HEK293 (cell line): Measurements from ENCODE around the gene TRIAP1.

ENCODE experiments used
- CTCF ChIA-PET: fragments of 350-600 bp; formaldehyde crosslinking; extraction: SDS; loops from one replicate; lab custom pipeline; 2021; ENCODE audit warnings: antibody characterized with exemption; lab: Yijun Ruan, JAX
- POLR2A ChIA-PET: fragments of 300-600 bp; formaldehyde crosslinking; extraction: SDS; loops from one replicate; lab custom pipeline; 2020; ENCODE audit warnings: antibody characterized with exemption, inconsistent platforms; lab: Yijun Ruan, JAX
- H3K27ac ChIP-seq: fragments of 200-500 bp; sonication (Bioruptor generic); 2 replicates; pipeline ENCODE4 v1.5.1; 2014; ENCODE audit warnings: low read depth, low read length, control low read depth, inconsistent platforms; ENCODE audit errors: extremely low read depth
- H3K36me3 ChIP-seq, 2 experiments: fragments of 200-500 bp in 1 of 2; sonication (Bioruptor generic) in 1 of 2; 1 replicate in 1 of 2; 2 replicates in 1 of 2; pipeline ENCODE4 v1.5.1; 2014 to 2017; ENCODE audit warnings: inconsistent platforms in 2 of 2, low read length in 2 of 2; ENCODE audit not compliant: control insufficient read depth in 2 of 2, insufficient read depth in 1 of 2
- H3K4me1 ChIP-seq: fragments of 200-500 bp; sonication (Bioruptor generic); 2 replicates; pipeline ENCODE4 v1.5.1; 2014; ENCODE audit warnings: mild to moderate bottlenecking, low read length, inconsistent platforms; ENCODE audit not compliant: control insufficient read depth, insufficient read depth
- H3K4me3 ChIP-seq: 2 replicates; pipeline ENCODE4 v1.5.1; 2011; ENCODE audit warnings: low read depth, mild to moderate bottlenecking, control low read depth, low read length, moderate library complexity
- H3K9me3 ChIP-seq: fragments of 200-500 bp; sonication (Bioruptor generic); 2 replicates; pipeline ENCODE4 v1.5.1; 2014; ENCODE audit warnings: low read depth, low read length, inconsistent platforms; ENCODE audit not compliant: control insufficient read depth, insufficient read depth
- REPIN1 ChIP-seq: fragments of 450-650 bp; formaldehyde crosslinking; IDR thresholded peaks from 2 replicates; pipeline ENCODE4 v1.5.1; 2017; ENCODE audit warnings: missing biosample characterization, missing genetic modification characterization, low read depth
- SALL2 ChIP-seq: fragments of 450-650 bp; formaldehyde crosslinking; IDR thresholded peaks from 2 replicates; pipeline ENCODE4 v1.5.0; 2017; ENCODE audit warnings: missing biosample characterization, mild to moderate bottlenecking, missing genetic modification characterization, borderline replicate concordance
- SP2 ChIP-seq: fragments of 450-650 bp; formaldehyde crosslinking; IDR thresholded peaks from 2 replicates; pipeline ENCODE4 v1.5.1; 2016; ENCODE audit warnings: missing biosample characterization, missing genetic modification characterization
- SP7 ChIP-seq: fragments of 450-650 bp; formaldehyde crosslinking; IDR thresholded peaks from 2 replicates; pipeline ENCODE4 v1.5.1; 2016; ENCODE audit warnings: missing biosample characterization, missing genetic modification characterization
- WT1 ChIP-seq: fragments of 450-650 bp; formaldehyde crosslinking; IDR thresholded peaks from 2 replicates; pipeline ENCODE4 v1.5.1; 2016; ENCODE audit warnings: missing biosample characterization, missing genetic modification characterization
- ZBTB17 ChIP-seq: fragments of 450-650 bp; formaldehyde crosslinking; IDR thresholded peaks from 2 replicates; pipeline ENCODE4 v1.5.1; 2016; ENCODE audit warnings: missing biosample characterization, missing genetic modification characterization
- ZBTB20 ChIP-seq: fragments of 450-650 bp; formaldehyde crosslinking; IDR thresholded peaks from 2 replicates; pipeline ENCODE4 v1.5.1; 2016; ENCODE audit warnings: missing biosample characterization, missing genetic modification characterization
- ZEB2 ChIP-seq: fragments of 450-650 bp; formaldehyde crosslinking; IDR thresholded peaks from 2 replicates; pipeline ENCODE4 v1.5.1; 2016; ENCODE audit warnings: missing biosample characterization, missing genetic modification characterization
- ZIC2 ChIP-seq: fragments of 450-650 bp; formaldehyde crosslinking; IDR thresholded peaks from 2 replicates; pipeline ENCODE4 v1.5.1; 2016; ENCODE audit warnings: missing biosample characterization, missing genetic modification characterization
- ZNF112 ChIP-seq: fragments of 450-650 bp; formaldehyde crosslinking; IDR thresholded peaks from 2 replicates; pipeline ENCODE4 v1.5.0; 2017; ENCODE audit warnings: missing biosample characterization, missing genetic modification characterization
- ZNF121 ChIP-seq: fragments of 450-650 bp; formaldehyde crosslinking; IDR thresholded peaks from 2 replicates; pipeline ENCODE4 v1.5.1; 2016; ENCODE audit warnings: missing biosample characterization, missing genetic modification characterization
- ZNF138 ChIP-seq: fragments of 450-650 bp; formaldehyde crosslinking; IDR thresholded peaks from 2 replicates; pipeline ENCODE4 v1.5.1; 2016; ENCODE audit warnings: missing biosample characterization, missing genetic modification characterization, borderline replicate concordance
- ZNF169 ChIP-seq: fragments of 450-650 bp; formaldehyde crosslinking; IDR thresholded peaks from 2 replicates; pipeline ENCODE4 v1.5.1; 2016; ENCODE audit warnings: missing biosample characterization, missing genetic modification characterization
- ZNF184 ChIP-seq: fragments of 450-650 bp; IDR thresholded peaks from 2 replicates; pipeline ENCODE4 v1.5.1; 2018; ENCODE audit warnings: missing biosample characterization, mild to moderate bottlenecking, missing genetic modification characterization
- ZNF223 ChIP-seq: fragments of 450-650 bp; formaldehyde crosslinking; IDR thresholded peaks from 2 replicates; pipeline ENCODE4 v1.5.1; 2016; ENCODE audit warnings: missing biosample characterization, missing genetic modification characterization
- ZNF280D ChIP-seq: fragments of 450-650 bp; formaldehyde crosslinking; IDR thresholded peaks from 2 replicates; pipeline ENCODE4 v1.5.1; 2016; ENCODE audit warnings: missing biosample characterization, missing genetic modification characterization
- ZNF354C ChIP-seq: fragments of 450-650 bp; formaldehyde crosslinking; IDR thresholded peaks from 2 replicates; pipeline ENCODE4 v1.5.1; 2016; ENCODE audit warnings: missing biosample characterization, missing genetic modification characterization, low read depth, borderline replicate concordance
- ZNF366 ChIP-seq: fragments of 450-650 bp; formaldehyde crosslinking; conservative IDR thresholded peaks from 2 replicates; pipeline ENCODE4 v1.5.1; 2016; ENCODE audit warnings: missing biosample characterization, missing genetic modification characterization
- ZNF423 ChIP-seq: fragments of 450-650 bp; formaldehyde crosslinking; IDR thresholded peaks from 2 replicates; pipeline ENCODE4 v1.5.1; 2016; ENCODE audit warnings: missing biosample characterization, missing genetic modification characterization
- ZNF645 ChIP-seq: fragments of 450-650 bp; formaldehyde crosslinking; IDR thresholded peaks from 2 replicates; pipeline ENCODE4; 2016; ENCODE audit warnings: missing biosample characterization, missing genetic modification characterization
- ZNF660 ChIP-seq: fragments of 450-650 bp; IDR thresholded peaks from 2 replicates; pipeline ENCODE4 v1.5.1; 2018; ENCODE audit warnings: missing biosample characterization, mild to moderate bottlenecking, missing genetic modification characterization
- ZNF664 ChIP-seq: fragments of 450-650 bp; formaldehyde crosslinking; IDR thresholded peaks from 2 replicates; pipeline ENCODE4 v1.5.1; 2016; ENCODE audit warnings: missing biosample characterization, missing genetic modification characterization
- ZNF677 ChIP-seq: fragments of 450-650 bp; IDR thresholded peaks from 2 replicates; pipeline ENCODE4 v1.5.0; 2018; ENCODE audit warnings: missing biosample characterization, mild to moderate bottlenecking, missing genetic modification characterization, moderate library complexity
- ZNF707 ChIP-seq: fragments of 450-650 bp; formaldehyde crosslinking; IDR thresholded peaks from 2 replicates; pipeline ENCODE4 v1.5.1; 2016; ENCODE audit warnings: missing biosample characterization, missing genetic modification characterization
- ZNF747 ChIP-seq: fragments of 450-650 bp; formaldehyde crosslinking; IDR thresholded peaks from 2 replicates; pipeline ENCODE4 v1.5.1; 2016; ENCODE audit warnings: missing biosample characterization, missing genetic modification characterization
- ZSCAN16 ChIP-seq: fragments of 450-650 bp; formaldehyde crosslinking; IDR thresholded peaks from 2 replicates; pipeline ENCODE4 v1.5.1; 2016; ENCODE audit warnings: missing biosample characterization, missing genetic modification characterization
- TF ChIP-seq, protein P1 (sequence below): fragments of 450-650 bp; formaldehyde crosslinking; IDR thresholded peaks from 2 replicates; pipeline ENCODE4 v1.5.1; 2016; ENCODE audit warnings: missing biosample characterization, missing genetic modification characterization
- TF ChIP-seq, protein P2 (sequence below): fragments of 450-650 bp; formaldehyde crosslinking; IDR thresholded peaks from 2 replicates; pipeline ENCODE4 v1.5.1; 2016; ENCODE audit warnings: missing biosample characterization, missing genetic modification characterization
- TF ChIP-seq, protein P3 (sequence below): fragments of 450-650 bp; formaldehyde crosslinking; IDR thresholded peaks from 2 replicates; pipeline ENCODE4 v1.5.1; 2017; ENCODE audit warnings: missing biosample characterization, missing genetic modification characterization

The TRIAP1 gene

DNA sequence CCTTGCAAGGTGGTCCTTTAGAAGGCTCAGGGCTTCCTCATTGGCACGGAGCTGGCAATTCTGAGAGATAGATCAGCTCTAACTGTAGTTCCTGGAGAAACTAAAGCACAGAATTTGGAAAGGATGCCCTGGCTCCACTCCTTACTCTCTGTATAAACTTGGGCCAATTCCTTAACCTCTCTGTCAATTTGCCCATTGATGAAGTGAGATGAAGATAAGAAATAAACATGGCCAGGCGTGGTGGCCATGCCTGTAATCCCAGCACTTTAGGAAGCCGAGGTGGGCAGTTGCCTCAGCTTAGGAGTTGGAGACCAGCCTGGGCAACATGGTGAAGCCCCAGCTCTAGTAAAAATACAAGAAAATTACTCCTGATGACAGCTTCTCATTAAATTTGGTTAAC, 42.3 kb downstream of the TRIAP1 start (continued):
- TF ChIP-seq, protein P1, sequence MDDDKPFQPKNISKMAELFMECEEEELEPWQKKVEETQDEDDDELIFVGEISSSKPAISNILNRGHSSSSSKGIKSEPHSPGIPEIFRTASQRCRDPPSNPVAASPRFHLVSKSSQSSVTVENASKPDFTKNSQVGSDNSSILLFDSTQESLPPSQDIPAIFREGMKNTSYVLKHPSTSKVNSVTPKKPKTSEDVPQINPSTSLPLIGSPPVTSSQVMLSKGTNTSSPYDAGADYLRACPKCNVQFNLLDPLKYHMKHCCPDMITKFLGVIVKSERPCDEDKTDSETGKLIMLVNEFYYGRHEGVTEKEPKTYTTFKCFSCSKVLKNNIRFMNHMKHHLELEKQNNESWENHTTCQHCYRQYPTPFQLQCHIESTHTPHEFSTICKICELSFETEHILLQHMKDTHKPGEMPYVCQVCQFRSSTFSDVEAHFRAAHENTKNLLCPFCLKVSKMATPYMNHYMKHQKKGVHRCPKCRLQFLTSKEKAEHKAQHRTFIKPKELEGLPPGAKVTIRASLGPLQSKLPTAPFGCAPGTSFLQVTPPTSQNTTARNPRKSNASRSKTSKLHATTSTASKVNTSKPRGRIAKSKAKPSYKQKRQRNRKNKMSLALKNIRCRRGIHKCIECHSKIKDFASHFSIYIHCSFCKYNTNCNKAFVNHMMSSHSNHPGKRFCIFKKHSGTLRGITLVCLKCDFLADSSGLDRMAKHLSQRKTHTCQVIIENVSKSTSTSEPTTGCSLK (tag by site-specific recombination) = no peak
- TF ChIP-seq ZNF660 = no peak
- TF ChIP-seq ZNF677 (tag by site-specific recombination) = no peak
- TF ChIP-seq ZNF121 (tag by site-specific recombination) = no peak
- TF ChIP-seq ZNF645 (tag by site-specific recombination) = no peak
- TF ChIP-seq ZNF184 = no peak
- TF ChIP-seq ZNF366 (tag by site-specific recombination) = no peak

GRCh38 chr12:120402217-120402616, 44.0 kb downstream of the TRIAP1 start:
- Histone ChIP-seq H3K4me3 (no peak overlapping the region), H3K4me1 (peaks cover 3% of the 10 kb centered on the region; the same call in 1 of the 2 replicates), H3K9me3 (no peaks in the 10 kb centered on the region), H3K36me3 (no peaks in the 10 kb centered on the region), H3K27ac (peak overlapping the region; percentile 25; the same call in 1 of the 2 replicates)
- CTCF ChIA-PET = interaction anchor here (0.7 kb wide), 1 partner anchor 33 kb away, joined by 3 read pairs; no protein-coding TSS in a partner anchor
- POLR2A ChIA-PET = interaction anchor here (0.6 kb wide), 1 partner anchor 29 kb away, joined by 6 read pairs; no protein-coding TSS in a partner anchor
- TF ChIP-seq ZBTB17 (tag by site-specific recombination) = 0 out of 2 replicates have a peak, but pooled peaks have one; percentile 14
- TF ChIP-seq REPIN1 (tag by site-specific recombination) = no peak
- no peak for TF ChIP-seq ZEB2 (tag by site-specific recombination)
- peak; percentile 44; the same call in 1 of the 2 replicates for TF ChIP-seq ZIC2 (tag by site-specific recombination)
- TF ChIP-seq ZNF169 (tag by site-specific recombination) = no peak
- no peak for TF ChIP-seq SALL2 (tag by site-specific recombination)
- no peak for TF ChIP-seq ZNF280D (tag by site-specific recombination)
- TF ChIP-seq SP7 (tag by site-specific recombination) = 0 out of 2 replicates have a peak, but pooled peaks have one; percentile 21
- TF ChIP-seq ZNF707 = no peak
- TF ChIP-seq ZSCAN16 (tag by site-specific recombination) = no peak
- TF ChIP-seq ZNF366 (tag by site-specific recombination) = no peak
- no peak for TF ChIP-seq SP2 (tag by site-specific recombination)
- TF ChIP-seq ZNF223 = no peak
- TF ChIP-seq ZBTB20 (tag by site-specific recombination) = peak; percentile 55
- no peak for TF ChIP-seq ZNF112 (tag by site-specific recombination)
- TF ChIP-seq WT1 (tag by site-specific recombination) = no peak
- no peak for TF ChIP-seq ZNF354C (tag by site-specific recombination)
- TF ChIP-seq ZNF747 (tag by site-specific recombination) = no peak
- peak; percentile 77 for TF ChIP-seq ZNF423 (tag by site-specific recombination)
- TF ChIP-seq, protein P2, sequence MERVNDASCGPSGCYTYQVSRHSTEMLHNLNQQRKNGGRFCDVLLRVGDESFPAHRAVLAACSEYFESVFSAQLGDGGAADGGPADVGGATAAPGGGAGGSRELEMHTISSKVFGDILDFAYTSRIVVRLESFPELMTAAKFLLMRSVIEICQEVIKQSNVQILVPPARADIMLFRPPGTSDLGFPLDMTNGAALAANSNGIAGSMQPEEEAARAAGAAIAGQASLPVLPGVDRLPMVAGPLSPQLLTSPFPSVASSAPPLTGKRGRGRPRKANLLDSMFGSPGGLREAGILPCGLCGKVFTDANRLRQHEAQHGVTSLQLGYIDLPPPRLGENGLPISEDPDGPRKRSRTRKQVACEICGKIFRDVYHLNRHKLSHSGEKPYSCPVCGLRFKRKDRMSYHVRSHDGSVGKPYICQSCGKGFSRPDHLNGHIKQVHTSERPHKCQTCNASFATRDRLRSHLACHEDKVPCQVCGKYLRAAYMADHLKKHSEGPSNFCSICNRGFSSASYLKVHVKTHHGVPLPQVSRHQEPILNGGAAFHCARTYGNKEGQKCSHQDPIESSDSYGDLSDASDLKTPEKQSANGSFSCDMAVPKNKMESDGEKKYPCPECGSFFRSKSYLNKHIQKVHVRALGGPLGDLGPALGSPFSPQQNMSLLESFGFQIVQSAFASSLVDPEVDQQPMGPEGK (tag by site-specific recombination) = 0 out of 2 replicates have a peak, but pooled peaks have one; percentile 27
- no peak for TF ChIP-seq ZNF664 (tag by site-specific recombination)
- TF ChIP-seq, protein P3, sequence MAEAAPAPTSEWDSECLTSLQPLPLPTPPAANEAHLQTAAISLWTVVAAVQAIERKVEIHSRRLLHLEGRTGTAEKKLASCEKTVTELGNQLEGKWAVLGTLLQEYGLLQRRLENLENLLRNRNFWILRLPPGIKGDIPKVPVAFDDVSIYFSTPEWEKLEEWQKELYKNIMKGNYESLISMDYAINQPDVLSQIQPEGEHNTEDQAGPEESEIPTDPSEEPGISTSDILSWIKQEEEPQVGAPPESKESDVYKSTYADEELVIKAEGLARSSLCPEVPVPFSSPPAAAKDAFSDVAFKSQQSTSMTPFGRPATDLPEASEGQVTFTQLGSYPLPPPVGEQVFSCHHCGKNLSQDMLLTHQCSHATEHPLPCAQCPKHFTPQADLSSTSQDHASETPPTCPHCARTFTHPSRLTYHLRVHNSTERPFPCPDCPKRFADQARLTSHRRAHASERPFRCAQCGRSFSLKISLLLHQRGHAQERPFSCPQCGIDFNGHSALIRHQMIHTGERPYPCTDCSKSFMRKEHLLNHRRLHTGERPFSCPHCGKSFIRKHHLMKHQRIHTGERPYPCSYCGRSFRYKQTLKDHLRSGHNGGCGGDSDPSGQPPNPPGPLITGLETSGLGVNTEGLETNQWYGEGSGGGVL (tag by site-specific recombination) = no peak
- TF ChIP-seq ZNF138 (tag by site-specific recombination) = no peak
